Upper lobe of left lung (tissue), 6 donors: ENCODE data around the gene SERPINA1. TPM values are rescaled to one million over a fixed set of nuclear protein-coding genes. Genes with fewer than 3 reads are reported as not detected.

ENCODE experiments used
- ATAC-seq, 2 donors: fragments of 200-7000 bp; cut with Tn5 transposase; one replicate each; pipeline ENCODE4 v1.9.1; 2022; ENCODE audit warnings: mild to moderate bottlenecking in 2 of 2, moderate library complexity in 2 of 2; ENCODE audit not compliant: low FRiP score in 2 of 2
- DNase-seq, 2 donors: peaks; one replicate each; pipeline ENCODE4 v3.0.0-alpha.2; 2019 to 2020
- H3K27ac ChIP-seq, 4 donors: fragments of 200-600 bp; sonication (generic); one replicate each; pipeline ENCODE4 v1.5.1; 2016 to 2019
- H3K27me3 ChIP-seq, 4 donors: fragments of 200-600 bp; sonication (generic); one replicate each; pipeline ENCODE4 v1.5.1; 2017 to 2019
- H3K36me3 ChIP-seq, 4 donors: fragments of 200-600 bp; sonication (generic); one replicate each; pipeline ENCODE4 v1.5.1; 2016 to 2019
- H3K4me1 ChIP-seq, 4 donors: fragments of 200-600 bp; sonication (generic); one replicate each; pipeline ENCODE4 v1.5.1; 2018 to 2019
- H3K4me3 ChIP-seq, 4 donors: fragments of 200-600 bp; sonication (generic); one replicate each; pipeline ENCODE4 v1.5.1; 2017 to 2019; ENCODE audit warnings: mild to moderate bottlenecking in 2 of 4, moderate library complexity in 1 of 4
- H3K9me3 ChIP-seq, 4 donors: fragments of 200-600 bp; sonication (generic); one replicate each; pipeline ENCODE4 v1.5.1; 2018 to 2019
- EP300 ChIP-seq, 4 donors: sonication (generic); formaldehyde crosslinking; IDR thresholded peaks; one replicate each; pipeline ENCODE4 v1.5.1; 2017; ENCODE audit warnings: antibody characterized with exemption in 4 of 4, control low read depth in 2 of 4
- POLR2A ChIP-seq, 4 donors: fragments of 450-650 bp; IDR thresholded peaks; one replicate each; pipeline ENCODE4 v1.5.1; 2016 to 2017; ENCODE audit warnings: antibody characterized with exemption in 4 of 4, mild to moderate bottlenecking in 2 of 4
- POLR2AphosphoS5 ChIP-seq, 2 donors: sonication (generic); formaldehyde crosslinking; IDR thresholded peaks; one replicate each; pipeline ENCODE4 v1.5.1; 2017; ENCODE audit warnings: antibody characterized with exemption in 2 of 2
- WGBS, 2 donors: methylation state at CpG; one replicate each; pipeline ENCODE4 v1.1.5; 2017 to 2018; 5-methylcytosine and 5-hydroxymethylcytosine counted together
- total RNA-seq, 6 donors: library from RNA; depleted of rRNA in 4 of 6; stranded (reverse); fragments of >200 nt in 4 of 6; gene quantifications; one replicate each; pipeline versions ENCODE4 v1.1.0 to v1.2.1, GENCODE V29; 2016 to 2021
- TF ChIP-seq, protein P1 (sequence below), 6 experiments: fragments of 450-650 bp in 4 of 6; fragments of 200-600 bp in 2 of 6; sonication (generic) in 2 of 6; IDR thresholded peaks; one replicate each; pipeline ENCODE4 v1.5.1; 2016 to 2019; ENCODE audit warnings: antibody characterized with exemption in 6 of 6
- donor health status: DM: no; HTN: no; CAD: no; lungs with moderate emphysema.
- donor health status: DM: no; HTN: yes; CAD: no; lungs with severe emphysema.

Gene SERPINA1
- total RNA-seq, 6 donors from 2014 or later = 205 to 1,050 (median 637) TPM

DNA sequence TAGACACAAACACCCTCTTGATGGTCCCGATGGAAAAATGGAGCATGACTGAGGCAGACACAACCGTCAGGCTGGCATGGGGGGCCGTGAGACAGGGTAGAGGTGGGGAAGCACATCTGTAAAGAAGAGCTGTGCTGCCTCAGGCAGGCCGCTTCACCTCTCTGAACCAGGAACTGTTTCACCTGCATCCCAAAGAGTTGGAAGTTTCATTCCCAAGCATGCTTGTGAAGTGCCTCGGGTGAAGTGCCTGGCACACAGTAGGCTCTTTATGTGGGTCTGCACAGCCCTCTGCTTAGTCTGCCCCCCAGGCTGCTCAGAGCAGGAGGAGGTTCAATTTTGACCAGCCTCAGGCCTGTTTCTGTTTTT, 685 bp upstream of the SERPINA1 start:
- DNase-seq = no peak

DNA sequence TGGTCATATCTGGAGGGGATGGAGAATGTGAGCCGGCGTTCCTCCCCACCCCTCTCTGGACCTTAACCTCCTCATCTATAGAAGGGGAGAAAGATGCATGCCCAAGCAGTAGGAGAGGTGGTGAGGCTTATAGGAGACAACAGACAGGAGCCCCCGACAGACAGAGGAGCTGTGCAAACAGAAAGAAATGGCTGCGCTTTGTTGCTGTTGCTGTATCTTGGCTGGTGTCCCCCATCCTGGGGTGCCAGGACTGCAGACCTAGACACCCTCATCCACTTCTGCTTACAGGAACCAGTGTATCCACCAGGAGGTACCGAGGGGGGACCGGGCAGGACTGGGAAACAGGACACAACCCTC, 397 bp downstream of the SERPINA1 start:
- DNase-seq (no peak), ATAC-seq (no peak)
- Histone ChIP-seq H3K4me1 (peaks cover 0 to 73% (median 53%) of the 10 kb centered on the region in 4 donors), H3K4me3 (peak overlapping the region in 3 of 4 donors; percentile 36 to 50 (median 41)), H3K36me3 (no peaks in the 10 kb centered on the region), H3K27ac (peak overlapping the region; percentile 79 to 96 (median 87)), H3K9me3 (no peaks in the 10 kb centered on the region), H3K27me3 (no peaks in the 10 kb centered on the region)
- TF ChIP-seq POLR2A (IDR thresholded peaks at IDR 0.05) (no peak), EP300 (IDR thresholded peaks at IDR 0.05) (no peak), POLR2AphosphoS5 (IDR thresholded peaks at IDR 0.05) (no peak)
- TF ChIP-seq, protein P1, sequence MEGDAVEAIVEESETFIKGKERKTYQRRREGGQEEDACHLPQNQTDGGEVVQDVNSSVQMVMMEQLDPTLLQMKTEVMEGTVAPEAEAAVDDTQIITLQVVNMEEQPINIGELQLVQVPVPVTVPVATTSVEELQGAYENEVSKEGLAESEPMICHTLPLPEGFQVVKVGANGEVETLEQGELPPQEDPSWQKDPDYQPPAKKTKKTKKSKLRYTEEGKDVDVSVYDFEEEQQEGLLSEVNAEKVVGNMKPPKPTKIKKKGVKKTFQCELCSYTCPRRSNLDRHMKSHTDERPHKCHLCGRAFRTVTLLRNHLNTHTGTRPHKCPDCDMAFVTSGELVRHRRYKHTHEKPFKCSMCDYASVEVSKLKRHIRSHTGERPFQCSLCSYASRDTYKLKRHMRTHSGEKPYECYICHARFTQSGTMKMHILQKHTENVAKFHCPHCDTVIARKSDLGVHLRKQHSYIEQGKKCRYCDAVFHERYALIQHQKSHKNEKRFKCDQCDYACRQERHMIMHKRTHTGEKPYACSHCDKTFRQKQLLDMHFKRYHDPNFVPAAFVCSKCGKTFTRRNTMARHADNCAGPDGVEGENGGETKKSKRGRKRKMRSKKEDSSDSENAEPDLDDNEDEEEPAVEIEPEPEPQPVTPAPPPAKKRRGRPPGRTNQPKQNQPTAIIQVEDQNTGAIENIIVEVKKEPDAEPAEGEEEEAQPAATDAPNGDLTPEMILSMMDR (IDR thresholded peaks at IDR 0.05) = no peak
- 65 to 84% methylated on average over 3 to 6 of the region's 6 CpGs for WGBS, 2 donors

More for the DNA sequence above, 685 bp upstream of the SERPINA1 start:
- peaks cover 0 to 84% (median 62%) of the 10 kb centered on the region in 4 donors for H3K4me1 ChIP-seq
- TF ChIP-seq POLR2A (IDR thresholded peaks at IDR 0.05) (no peak), EP300 (IDR thresholded peaks at IDR 0.05) (no peak), POLR2AphosphoS5 (IDR thresholded peaks at IDR 0.05) (no peak)
- TF ChIP-seq, protein P1 (IDR thresholded peaks at IDR 0.05) = no peak
- WGBS, 2 donors = 86 to 95% methylated on average over 4 to 5 of the region's 5 CpGs
- peak overlapping the region in 3 of 4 donors; percentile 21 to 50 (median 41) for H3K4me3 ChIP-seq
- peak overlapping the region; percentile 79 to 96 (median 87) for H3K27ac ChIP-seq
- no peaks in the 10 kb centered on the region for H3K9me3 ChIP-seq
- no peaks in the 10 kb centered on the region for H3K27me3 ChIP-seq
- no peaks in the 10 kb centered on the region for H3K36me3 ChIP-seq
- ATAC-seq = no peak

DNA sequence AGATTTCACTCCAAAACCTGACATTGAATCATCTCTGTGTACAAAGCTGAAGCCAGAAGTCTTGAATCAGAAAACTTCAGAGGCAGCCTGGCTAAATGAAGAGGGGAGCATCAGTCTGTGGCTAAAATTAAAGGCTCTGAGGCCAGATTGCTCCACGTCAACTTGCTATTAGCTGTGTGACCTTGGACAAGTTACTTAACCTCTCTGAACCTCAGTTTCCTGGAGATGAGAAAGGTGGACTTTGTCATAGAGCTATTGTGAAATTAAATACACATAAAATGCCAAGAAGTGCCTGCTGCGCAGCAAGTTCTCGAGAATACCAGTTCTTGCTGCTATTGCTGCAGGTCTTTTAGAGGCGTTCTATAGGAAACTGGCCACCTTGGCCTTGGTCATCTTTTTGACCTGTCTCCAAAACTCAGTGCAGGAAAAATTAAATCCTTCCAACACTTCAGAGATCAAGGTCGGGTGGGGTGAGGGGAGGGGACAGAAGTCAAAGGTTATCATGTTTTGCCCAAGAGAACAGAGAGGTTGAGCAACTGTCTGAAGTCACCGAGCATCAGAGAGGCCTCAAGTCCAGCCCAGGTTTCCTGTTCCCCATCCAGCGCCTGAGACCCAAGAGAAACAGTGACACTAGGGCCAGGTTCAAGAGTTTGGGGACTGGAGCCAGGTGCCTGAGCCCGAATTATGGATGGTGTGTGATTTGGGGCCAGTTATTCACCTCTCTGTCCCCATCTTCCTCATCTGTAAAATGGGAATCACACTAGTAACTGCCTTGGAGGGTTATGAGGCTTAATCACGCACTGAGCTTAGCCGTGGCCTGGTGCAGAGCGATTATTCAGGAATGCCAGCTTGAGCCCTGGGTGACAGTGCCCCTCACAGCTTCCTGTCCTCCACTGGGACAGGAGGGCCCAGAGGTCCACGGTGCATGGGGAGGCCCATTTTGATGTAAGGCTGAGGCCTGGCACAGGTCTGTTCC, 1.1 kb downstream of the SERPINA1 start:
- Histone ChIP-seq H3K4me3 (peak overlapping the region in 3 of 4 donors; percentile 36 to 50 (median 41)), H3K27me3 (no peaks in the 10 kb centered on the region), H3K4me1 (peaks cover 0 to 70% (median 49%) of the 10 kb centered on the region in 4 donors), H3K36me3 (peaks cover 0 to 2% (median 0%) of the 10 kb centered on the region in 4 donors), H3K27ac (peak overlapping the region; percentile 79 to 96 (median 87)), H3K9me3 (no peaks in the 10 kb centered on the region)
- TF ChIP-seq EP300 (IDR thresholded peaks at IDR 0.05) (peak in 2 of 4 donors; percentile 16 to 40), POLR2A (IDR thresholded peaks at IDR 0.05) (peak in 1 of 4 donors; percentile 39), POLR2AphosphoS5 (IDR thresholded peaks at IDR 0.05) (no peak)
- TF ChIP-seq, protein P1 (IDR thresholded peaks at IDR 0.05) = no peak
- WGBS, 2 donors = 59 to 67% methylated on average over 11 to 12 of the region's 12 CpGs
- no peak for ATAC-seq
- peak in 1 of 2 donors; percentile 60 for DNase-seq

DNA sequence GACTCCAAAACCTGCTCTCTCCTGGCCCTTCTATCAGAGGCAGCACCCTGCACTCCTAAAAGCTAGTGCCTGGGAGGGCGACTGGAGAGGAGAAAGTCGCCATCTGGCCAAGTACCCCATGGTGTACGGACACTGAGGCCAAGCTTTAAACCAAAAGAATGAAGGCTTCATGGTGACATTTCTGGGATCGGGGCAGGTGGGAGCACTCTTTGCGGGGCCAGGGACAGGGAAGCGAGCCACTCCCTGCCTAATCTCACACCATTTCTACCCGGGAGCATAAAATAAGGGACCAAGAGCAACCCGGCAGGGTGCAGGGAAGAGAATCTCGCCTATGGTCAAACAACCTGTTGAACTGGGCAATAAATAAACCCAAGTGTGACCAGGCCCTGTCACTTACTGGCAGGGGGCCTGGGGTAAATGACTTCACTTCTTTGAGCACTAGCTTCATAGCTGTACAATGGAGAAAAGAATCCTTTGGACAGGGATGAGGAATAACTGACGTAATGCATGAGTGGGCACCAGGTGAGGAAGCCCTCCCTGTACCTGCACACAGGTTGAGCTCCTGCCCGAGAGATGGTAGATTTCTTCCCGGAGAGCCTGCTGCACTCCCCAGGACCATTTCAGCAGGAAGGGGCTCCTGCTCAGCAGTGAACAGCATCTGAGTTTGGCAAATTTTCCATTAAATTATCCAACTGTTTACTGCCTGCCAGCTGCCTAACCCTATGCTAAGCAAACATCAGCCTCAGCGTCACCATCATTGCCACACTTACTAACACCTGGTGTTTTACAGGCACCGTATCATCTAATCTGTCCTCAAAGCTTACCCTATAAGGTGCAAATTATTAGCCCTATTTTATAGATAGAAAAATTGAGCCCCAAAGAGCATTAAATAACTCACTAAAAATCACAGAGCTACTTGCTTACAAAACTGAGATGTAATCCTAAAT, 2.0 kb downstream of the SERPINA1 start:
- H3K4me3 ChIP-seq = peak overlapping the region in 3 of 4 donors; percentile 36 to 50 (median 41)
- 72 to 81% methylated on average over 14 of the region's 14 CpGs for WGBS, 2 donors
- no peaks in the 10 kb centered on the region for H3K27me3 ChIP-seq
- no peak for TF ChIP-seq POLR2AphosphoS5 (IDR thresholded peaks at IDR 0.05)
- TF ChIP-seq, protein P1 (IDR thresholded peaks at IDR 0.05) = no peak
- TF ChIP-seq POLR2A (IDR thresholded peaks at IDR 0.05) = no peak
- no peak for TF ChIP-seq EP300 (IDR thresholded peaks at IDR 0.05)
- no peaks in the 10 kb centered on the region for H3K9me3 ChIP-seq
- peak overlapping the region; percentile 35 to 96 (median 84) for H3K27ac ChIP-seq
- peaks cover 0 to 7% (median 5%) of the 10 kb centered on the region in 4 donors for H3K36me3 ChIP-seq
- ATAC-seq (no peak), DNase-seq (no peak)
- peaks cover 0 to 61% (median 42%) of the 10 kb centered on the region in 4 donors for H3K4me1 ChIP-seq
